Right kidney (tissue), 9 donors: ENCODE measurements around the gene OR4D6.
A peak's percentile ranks its signal among the peaks of the same experiment; 100 is the strongest.
"Not testable (repeated sequence)": the region's sequence is repeated elsewhere in the genome, so short reads cannot be mapped to it uniquely, and the experiment has no call there.

Source experiments
- DNase-seq: peaks from one replicate; pipeline ENCODE4 v3.0.0-alpha.2; 2016
- long read RNA-seq, 8 donors: transcript quantifications; one replicate each; lab custom pipeline, GENCODE V29; 2026

The OR4D6 gene
- long read RNA-seq, donor 1, result 0 reads
- long read RNA-seq, donor 2, result 0 reads
- long read RNA-seq, donor 3, result 0 reads
- long read RNA-seq, donor 4, result 0 reads
- long read RNA-seq, donor 5, result 0 reads
- long read RNA-seq, donor 6, result 0 reads
- long read RNA-seq, donor 7, result 0 reads
- long read RNA-seq, donor 8, result 0 reads

- DNase-seq, result no peak
Observed at GRCh38 chr11:59456661-59457060, at the start of gene OR4D6. Gene OR4D6, plus strand, starts transcription at chr11:59456961. Its CDS starts 0 bp downstream, at chr11:59456961.

GRCh38 chr11:59413646-59414045 lies 43.1 kb upstream of the OR4D6 start:
- DNase-seq, result no peak

- DNase-seq, result no peak
Observed at GRCh38 chr11:59415111-59415510, 41.6 kb upstream of the OR4D6 start.

GRCh38 chr11:59416613-59417012 lies 40.1 kb upstream of the OR4D6 start:
- no peak for DNase-seq

- DNase-seq, result no peak
Observed at GRCh38 chr11:59417023-59417422, 39.7 kb upstream of the OR4D6 start.

- no peak for DNase-seq
Observed at GRCh38 chr11:59418156-59418555, 38.6 kb upstream of the OR4D6 start.

- no peak for DNase-seq
Observed at GRCh38 chr11:59423835-59424234, 32.9 kb upstream of the OR4D6 start.

- no peak for DNase-seq
Observed at GRCh38 chr11:59425131-59425530, 31.6 kb upstream of the OR4D6 start.

- DNase-seq, result no peak
Observed at GRCh38 chr11:59426361-59427067, 30.2 kb upstream of the OR4D6 start, which contains the start of gene OR5A2. Gene OR5A2, minus strand, starts transcription at chr11:59426413. Its CDS starts 3,460 bp downstream, at chr11:59422953.

GRCh38 chr11:59427068-59427382 lies 29.7 kb upstream of the OR4D6 start:
- no peak for DNase-seq

GRCh38 chr11:59429924-59430516 lies 26.7 kb upstream of the OR4D6 start:
- no peak for DNase-seq

GRCh38 chr11:59436169-59436568 lies 20.6 kb upstream of the OR4D6 start, which contains the start of gene OR5A1:
Gene OR5A1, plus strand, starts transcription at chr11:59436469. Its CDS starts 6,700 bp downstream, at chr11:59443169.
- DNase-seq, result no peak

- DNase-seq, result no peak
Observed at GRCh38 chr11:59437770-59438169, 19.0 kb upstream of the OR4D6 start.

GRCh38 chr11:59445624-59446023 lies 11.1 kb upstream of the OR4D6 start:
- DNase-seq, result not testable (repeated sequence)

GRCh38 chr11:59448484-59448883 lies 8.3 kb upstream of the OR4D6 start:
- DNase-seq, result no peak

GRCh38 chr11:59459916-59460315 lies 3.2 kb downstream of the OR4D6 start:
- DNase-seq, result no peak

GRCh38 chr11:59463190-59463641 lies 6.5 kb downstream of the OR4D6 start:
- peak; percentile 9 for DNase-seq

- DNase-seq, result no peak
Observed at GRCh38 chr11:59473015-59473414, 16.3 kb downstream of the OR4D6 start, which contains the start of gene OR4D10. Gene OR4D10, plus strand, starts transcription at chr11:59473315. Its CDS starts 4,115 bp downstream, at chr11:59477430.

- DNase-seq, result no peak
Observed at GRCh38 chr11:59475176-59475575, 18.4 kb downstream of the OR4D6 start.

- no peak for DNase-seq
Observed at GRCh38 chr11:59479906-59480305, 23.1 kb downstream of the OR4D6 start.

- no peak for DNase-seq
Observed at GRCh38 chr11:59480359-59480758, 23.6 kb downstream of the OR4D6 start.

- no peak for DNase-seq
Observed at GRCh38 chr11:59501931-59502330, 45.2 kb downstream of the OR4D6 start.

GRCh38 chr11:59503276-59503675 lies 46.5 kb downstream of the OR4D6 start, which contains the start of gene OR4D11:
Gene OR4D11, plus strand, starts transcription at chr11:59503576. Its CDS starts 0 bp downstream, at chr11:59503576.
- DNase-seq, result no peak
